Measurements from ENCODE around the gene CEP250.
"Not testable (repeated sequence)": the region's sequence is repeated elsewhere in the genome, so short reads cannot be mapped to it uniquely, and the experiment has no call there.

The CEP250 gene

GRCh38 chr20:35434085-35435005 is 21.1 kb upstream of the CEP250 start:
- H3K4me1 ChIP-seq (ENCODE audit: control insufficient read depth, insufficient read depth, low read length): peaks cover 41% of the 10 kb centered on the region
- no peaks in the 10 kb centered on the region for H3K9me3 ChIP-seq (ENCODE audit: control insufficient read depth, low read length)
- 94% methylated on average over 53 of the region's 53 CpGs for WGBS, 2 experiments
- no peaks in the 10 kb centered on the region for H3K27me3 ChIP-seq (ENCODE audit: control insufficient read depth, insufficient read depth, low read length, poor library complexity, severe bottlenecking)
- H3K4me3 ChIP-seq (ENCODE audit: insufficient read depth, low read depth, low read length): no peak overlapping the region
- H3K36me3 ChIP-seq (ENCODE audit: control insufficient read depth, insufficient read depth, low read length): no peaks in the 10 kb centered on the region
- H3K27ac ChIP-seq (ENCODE audit: insufficient read depth, low read depth, low read length, poor library complexity, severe bottlenecking): no peak overlapping the region

- Histone ChIP-seq H3K4me1 (ENCODE audit: control insufficient read depth, insufficient read depth, low read length) (peaks cover 41% of the 10 kb centered on the region), H3K27ac (ENCODE audit: insufficient read depth, low read depth, low read length, poor library complexity, severe bottlenecking) (no peak overlapping the region), H3K9me3 (ENCODE audit: control insufficient read depth, low read length) (no peaks in the 10 kb centered on the region), H3K36me3 (ENCODE audit: control insufficient read depth, insufficient read depth, low read length) (no peaks in the 10 kb centered on the region), H3K4me3 (ENCODE audit: insufficient read depth, low read depth, low read length) (no peak overlapping the region), H3K27me3 (ENCODE audit: control insufficient read depth, insufficient read depth, low read length, poor library complexity, severe bottlenecking) (no peaks in the 10 kb centered on the region)
- 28 to 33% methylated on average over 4 of the region's 4 CpGs for WGBS, 2 experiments
Observed at GRCh38 chr20:35436177-35436573, 19.2 kb upstream of the CEP250 start.

- Histone ChIP-seq H3K36me3 (ENCODE audit: control insufficient read depth, insufficient read depth, low read length) (no peaks in the 10 kb centered on the region), H3K4me3 (ENCODE audit: insufficient read depth, low read depth, low read length) (no peak overlapping the region), H3K9me3 (ENCODE audit: control insufficient read depth, low read length) (no peaks in the 10 kb centered on the region), H3K27ac (ENCODE audit: insufficient read depth, low read depth, low read length, poor library complexity, severe bottlenecking) (peak overlapping the region; percentile 8), H3K27me3 (ENCODE audit: control insufficient read depth, insufficient read depth, low read length, poor library complexity, severe bottlenecking) (no peaks in the 10 kb centered on the region), H3K4me1 (ENCODE audit: control insufficient read depth, insufficient read depth, low read length) (peaks cover 36% of the 10 kb centered on the region)
- WGBS, 2 experiments: 83 to 85% methylated on average over 8 of the region's 8 CpGs
Observed at GRCh38 chr20:35437599-35437998, 17.8 kb upstream of the CEP250 start.

GRCh38 chr20:35443003-35443402 is 12.4 kb upstream of the CEP250 start:
- Histone ChIP-seq H3K27ac (ENCODE audit: insufficient read depth, low read depth, low read length, poor library complexity, severe bottlenecking) (no peak overlapping the region), H3K27me3 (ENCODE audit: control insufficient read depth, insufficient read depth, low read length, poor library complexity, severe bottlenecking) (no peaks in the 10 kb centered on the region), H3K4me3 (ENCODE audit: insufficient read depth, low read depth, low read length) (no peak overlapping the region), H3K4me1 (ENCODE audit: control insufficient read depth, insufficient read depth, low read length) (peaks cover 9% of the 10 kb centered on the region), H3K36me3 (ENCODE audit: control insufficient read depth, insufficient read depth, low read length) (no peaks in the 10 kb centered on the region), H3K9me3 (ENCODE audit: control insufficient read depth, low read length) (no peaks in the 10 kb centered on the region)
- WGBS, 2 experiments: 79 to 85% methylated on average over 6 of the region's 6 CpGs

GRCh38 chr20:35444226-35444625 is 11.2 kb upstream of the CEP250 start:
- Histone ChIP-seq H3K27ac (ENCODE audit: insufficient read depth, low read depth, low read length, poor library complexity, severe bottlenecking) (no peak overlapping the region), H3K4me1 (ENCODE audit: control insufficient read depth, insufficient read depth, low read length) (no peaks in the 10 kb centered on the region), H3K36me3 (ENCODE audit: control insufficient read depth, insufficient read depth, low read length) (no peaks in the 10 kb centered on the region), H3K9me3 (ENCODE audit: control insufficient read depth, low read length) (no peaks in the 10 kb centered on the region), H3K27me3 (ENCODE audit: control insufficient read depth, insufficient read depth, low read length, poor library complexity, severe bottlenecking) (no peaks in the 10 kb centered on the region), H3K4me3 (ENCODE audit: insufficient read depth, low read depth, low read length) (no peak overlapping the region)
- 89 to 93% methylated on average over 2 of the region's 2 CpGs for WGBS, 2 experiments

- Histone ChIP-seq H3K36me3 (ENCODE audit: control insufficient read depth, insufficient read depth, low read length) (no peaks in the 10 kb centered on the region), H3K27ac (ENCODE audit: insufficient read depth, low read depth, low read length, poor library complexity, severe bottlenecking) (no peak overlapping the region), H3K4me3 (ENCODE audit: insufficient read depth, low read depth, low read length) (no peak overlapping the region), H3K27me3 (ENCODE audit: control insufficient read depth, insufficient read depth, low read length, poor library complexity, severe bottlenecking) (no peaks in the 10 kb centered on the region), H3K9me3 (ENCODE audit: control insufficient read depth, low read length) (no peaks in the 10 kb centered on the region), H3K4me1 (ENCODE audit: control insufficient read depth, insufficient read depth, low read length) (no peaks in the 10 kb centered on the region)
- WGBS, 2 experiments: 77 to 78% methylated on average over 7 to 11 of the region's 11 CpGs
Observed at GRCh38 chr20:35446356-35447078, 8.9 kb upstream of the CEP250 start.

GRCh38 chr20:35447082-35447789 is 8.2 kb upstream of the CEP250 start:
- Histone ChIP-seq H3K27ac (ENCODE audit: insufficient read depth, low read depth, low read length, poor library complexity, severe bottlenecking) (no peak overlapping the region), H3K27me3 (ENCODE audit: control insufficient read depth, insufficient read depth, low read length, poor library complexity, severe bottlenecking) (no peaks in the 10 kb centered on the region), H3K36me3 (ENCODE audit: control insufficient read depth, insufficient read depth, low read length) (no peaks in the 10 kb centered on the region), H3K4me3 (ENCODE audit: insufficient read depth, low read depth, low read length) (no peak overlapping the region), H3K9me3 (ENCODE audit: control insufficient read depth, low read length) (no peaks in the 10 kb centered on the region), H3K4me1 (ENCODE audit: control insufficient read depth, insufficient read depth, low read length) (no peaks in the 10 kb centered on the region)
- 12% methylated on average over 10 of the region's 11 CpGs for WGBS, 2 experiments

GRCh38 chr20:35448788-35449373 is 6.5 kb upstream of the CEP250 start:
- no peak overlapping the region for H3K4me3 ChIP-seq (ENCODE audit: insufficient read depth, low read depth, low read length)
- WGBS, 2 experiments: 91 to 93% methylated on average over 5 of the region's 5 CpGs
- H3K9me3 ChIP-seq (ENCODE audit: control insufficient read depth, low read length): no peaks in the 10 kb centered on the region
- H3K27ac ChIP-seq (ENCODE audit: insufficient read depth, low read depth, low read length, poor library complexity, severe bottlenecking): no peak overlapping the region
- no peaks in the 10 kb centered on the region for H3K36me3 ChIP-seq (ENCODE audit: control insufficient read depth, insufficient read depth, low read length)
- no peaks in the 10 kb centered on the region for H3K4me1 ChIP-seq (ENCODE audit: control insufficient read depth, insufficient read depth, low read length)
- H3K27me3 ChIP-seq (ENCODE audit: control insufficient read depth, insufficient read depth, low read length, poor library complexity, severe bottlenecking): no peaks in the 10 kb centered on the region

- H3K36me3 ChIP-seq (ENCODE audit: control insufficient read depth, insufficient read depth, low read length); H3K27me3 ChIP-seq (ENCODE audit: control insufficient read depth, insufficient read depth, low read length, poor library complexity, severe bottlenecking); H3K9me3 ChIP-seq (ENCODE audit: control insufficient read depth, low read length); H3K4me1 ChIP-seq (ENCODE audit: control insufficient read depth, insufficient read depth, low read length); H3K4me3 ChIP-seq (ENCODE audit: insufficient read depth, low read depth, low read length); H3K27ac ChIP-seq (ENCODE audit: insufficient read depth, low read depth, low read length, poor library complexity, severe bottlenecking): not testable (repeated sequence)
- WGBS, 2 experiments: 83 to 85% methylated on average over 13 of the region's 13 CpGs
Observed at GRCh38 chr20:35449855-35450254, 5.5 kb upstream of the CEP250 start.
